Trophoblast cell (in vitro differentiated cells and primary cell): Measurements from ENCODE around the gene ATXN1.

Experiments
- DNase-seq, 2 donors: peaks; one replicate each; pipeline ENCODE4 v3.0.0-alpha.2; 2016
- H2AFZ ChIP-seq: 2 replicates; pipeline ENCODE4 v1.6.1; 2013; ENCODE audit warnings: low read length, moderate library complexity, mild to moderate bottlenecking; ENCODE audit not compliant: insufficient read depth, poor library complexity
- H2AK5ac ChIP-seq: 2 replicates; pipeline ENCODE4 v1.6.1; 2013; ENCODE audit warnings: mild to moderate bottlenecking, low read length
- H2BK120ac ChIP-seq: 2 replicates; pipeline ENCODE4 v1.6.1; 2013; ENCODE audit warnings: low read length, mild to moderate bottlenecking, moderate library complexity; ENCODE audit not compliant: insufficient read depth, poor library complexity
- H2BK12ac ChIP-seq: 2 replicates; pipeline ENCODE4 v1.6.1; 2013; ENCODE audit warnings: mild to moderate bottlenecking, low read length, moderate library complexity
- H2BK5ac ChIP-seq: 2 replicates; pipeline ENCODE4 v1.6.1; 2013; ENCODE audit warnings: low read length, low read depth, moderate library complexity, mild to moderate bottlenecking; ENCODE audit not compliant: poor library complexity
- H3K14ac ChIP-seq: 2 replicates; pipeline ENCODE4 v1.6.1; 2013; ENCODE audit warnings: mild to moderate bottlenecking, low read length
- H3K18ac ChIP-seq: 2 replicates; pipeline ENCODE4 v1.6.1; 2013; ENCODE audit warnings: mild to moderate bottlenecking, low read length
- H3K23ac ChIP-seq: 2 replicates; pipeline ENCODE4 v1.6.1; 2013; ENCODE audit warnings: low read length
- H3K27ac ChIP-seq: 2 replicates; pipeline ENCODE4 v1.5.1; 2013; ENCODE audit warnings: low read depth, mild to moderate bottlenecking, inconsistent platforms, low read length, moderate library complexity
- H3K27me3 ChIP-seq: 2 replicates; pipeline ENCODE4 v1.6.1; 2013; ENCODE audit warnings: inconsistent platforms, mild to moderate bottlenecking, low read length, moderate library complexity; ENCODE audit not compliant: insufficient read depth
- H3K36me3 ChIP-seq, 2 experiments: 1 replicate in 1 of 2; 2 replicates in 1 of 2; pipeline ENCODE4 v1.6.1; 2013; ENCODE audit warnings: low read length in 2 of 2, mild to moderate bottlenecking in 2 of 2, moderate library complexity in 1 of 2; ENCODE audit not compliant: insufficient read depth in 2 of 2, control insufficient read depth in 1 of 2
- H3K4ac ChIP-seq: 2 replicates; pipeline ENCODE4 v1.6.1; 2013; ENCODE audit warnings: low read depth, mild to moderate bottlenecking, low read length, moderate library complexity
- H3K4me1 ChIP-seq, 2 experiments: 1 replicate in 1 of 2; 2 replicates in 1 of 2; pipeline ENCODE4 v1.6.1; 2013; ENCODE audit warnings: low read length in 2 of 2, mild to moderate bottlenecking in 2 of 2, moderate library complexity in 1 of 2; ENCODE audit not compliant: insufficient read depth in 2 of 2, control insufficient read depth in 1 of 2
- H3K4me2 ChIP-seq: 2 replicates; pipeline ENCODE4 v1.6.1; 2013; ENCODE audit warnings: inconsistent platforms, mild to moderate bottlenecking, low read length, moderate library complexity
- H3K4me3 ChIP-seq: 2 replicates; pipeline ENCODE4 v1.5.1; 2013; ENCODE audit warnings: mild to moderate bottlenecking, low read depth, low read length, inconsistent platforms
- H3K79me1 ChIP-seq: one replicate; pipeline ENCODE4 v1.6.1; 2013; ENCODE audit warnings: low read length
- H3K79me2 ChIP-seq: 2 replicates; pipeline ENCODE4 v1.6.1; 2013; ENCODE audit warnings: low read length, mild to moderate bottlenecking; ENCODE audit not compliant: control insufficient read depth, insufficient read depth, poor library complexity
- H3K9ac ChIP-seq: 2 replicates; pipeline ENCODE4 v1.6.1; 2013; ENCODE audit warnings: mild to moderate bottlenecking, low read length
- H3K9me3 ChIP-seq: 2 replicates; pipeline ENCODE4 v1.6.1; 2013; ENCODE audit warnings: low read depth, mild to moderate bottlenecking, control low read depth, inconsistent platforms, low read length; ENCODE audit not compliant: insufficient read depth
- H4K12ac ChIP-seq: 2 replicates; pipeline ENCODE4 v1.6.1; 2013; ENCODE audit warnings: low read depth, mild to moderate bottlenecking, low read length, moderate library complexity
- H4K8ac ChIP-seq: 2 replicates; pipeline ENCODE4 v1.6.1; 2013; ENCODE audit warnings: low read depth, mild to moderate bottlenecking, low read length, moderate library complexity
- H4K91ac ChIP-seq: one replicate; pipeline ENCODE4 v1.6.1; 2013; ENCODE audit warnings: low read depth, mild to moderate bottlenecking, low read length, moderate library complexity
- WGBS: extraction: QIAGEN DNeasy Blood & Tissue Kit; methylation state at CpG from one replicate; pipeline ENCODE4 v1.1.7; 2013; ENCODE audit warnings: missing lambda C conversion rate; ENCODE audit not compliant: insufficient read length, insufficient coverage; ENCODE audit errors: extremely low coverage; 5-methylcytosine and 5-hydroxymethylcytosine counted together

The ATXN1 gene

DNA sequence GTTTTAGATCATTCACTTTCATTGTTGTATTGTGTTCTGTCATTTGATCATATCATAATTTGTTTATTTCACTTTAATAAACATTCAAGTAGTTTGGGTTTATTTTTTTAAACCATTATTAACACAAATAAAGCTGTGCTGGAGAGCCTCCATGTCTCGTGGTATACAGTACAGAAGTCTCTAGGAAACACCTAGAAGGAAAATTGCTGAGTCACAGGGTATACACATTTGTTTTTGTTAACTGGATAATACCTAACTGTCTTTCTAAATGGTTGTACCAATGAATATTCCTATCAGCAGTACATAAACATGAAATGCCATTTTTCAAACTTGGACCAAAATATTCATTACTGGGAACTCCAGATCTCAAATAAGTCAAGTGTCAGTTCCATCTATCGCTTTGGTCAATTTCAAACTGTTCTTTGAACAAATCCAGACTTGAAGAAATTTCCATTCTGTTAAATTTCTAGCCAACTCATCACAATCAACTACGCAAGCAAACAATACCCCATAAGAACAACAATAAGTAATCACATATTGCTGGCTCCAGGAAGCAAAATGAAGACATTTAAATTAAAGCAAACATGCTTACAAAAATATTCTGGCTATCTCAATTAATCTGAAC, 138.1 kb downstream of the ATXN1 start:
- H3K79me1 ChIP-seq, result no peaks in the 10 kb centered on the region
- H3K4ac ChIP-seq, result no peak overlapping the region
- no peak overlapping the region for H2AFZ ChIP-seq
- H3K36me3 ChIP-seq, result no peaks in the 10 kb centered on the region
- no peak overlapping the region for H2BK120ac ChIP-seq
- H2BK12ac ChIP-seq, result no peak overlapping the region
- no peak overlapping the region for H2BK5ac ChIP-seq
- no peak overlapping the region for H3K4me3 ChIP-seq
- H3K14ac ChIP-seq, result no peak overlapping the region
- H3K4me1 ChIP-seq, result no peaks in the 10 kb centered on the region
- no peaks in the 10 kb centered on the region for H3K9me3 ChIP-seq
- no peak overlapping the region for H2AK5ac ChIP-seq
- H3K23ac ChIP-seq, result no peak overlapping the region
- no peak overlapping the region for H3K4me2 ChIP-seq
- H3K27me3 ChIP-seq, result no peaks in the 10 kb centered on the region
- H4K8ac ChIP-seq, result no peak overlapping the region
- no peak for DNase-seq
- no peaks in the 10 kb centered on the region for H3K79me2 ChIP-seq
- no peak overlapping the region for H3K9ac ChIP-seq
- H3K18ac ChIP-seq, result no peak overlapping the region
- H4K12ac ChIP-seq, result no peak overlapping the region
- H4K91ac ChIP-seq, result no peak overlapping the region
- H3K27ac ChIP-seq, result no peak overlapping the region
- WGBS, result no CpG with 5 or more reads among the region's 3 CpGs

DNA sequence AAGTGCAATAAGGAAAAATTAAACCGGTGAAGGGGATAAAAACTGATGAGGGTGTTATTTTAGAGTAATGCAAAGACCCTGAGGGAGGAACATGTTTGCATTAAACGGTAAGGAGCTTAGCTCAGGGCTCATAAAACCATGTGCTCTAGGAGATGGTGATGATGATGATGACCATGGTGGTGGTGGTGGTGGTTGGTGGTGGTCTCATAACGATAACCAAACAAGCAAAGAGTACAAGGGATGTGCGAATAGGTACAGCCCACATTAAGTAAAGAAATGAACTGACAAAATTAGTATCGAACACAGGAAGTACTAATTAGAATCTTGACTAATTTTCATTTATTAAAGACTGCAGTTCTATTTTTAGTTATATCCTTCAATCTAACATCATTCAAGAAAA, 139.1 kb downstream of the ATXN1 start:
- H3K36me3 ChIP-seq, result no peaks in the 10 kb centered on the region

DNA sequence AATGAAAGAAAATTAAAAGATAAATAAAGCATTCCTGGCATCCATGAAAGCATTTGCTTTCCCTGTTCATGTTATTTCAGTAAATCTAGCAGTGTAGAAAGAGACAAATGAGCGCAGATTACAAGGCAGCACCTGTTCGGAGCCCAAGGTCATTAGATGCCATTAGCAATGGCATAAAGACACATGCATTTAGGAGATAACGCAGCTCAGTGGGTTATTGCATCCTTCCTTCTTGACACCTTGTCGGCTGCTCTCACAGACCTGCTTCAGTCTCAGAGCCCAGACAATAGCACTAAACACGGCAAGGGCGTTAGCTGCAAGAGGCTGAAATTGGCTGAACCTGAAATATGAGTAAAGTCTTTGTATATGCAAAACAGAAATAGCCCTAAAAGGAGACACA, 140.3 kb downstream of the ATXN1 start:
- H3K4me3 ChIP-seq, result no peak overlapping the region
- no peak overlapping the region for H4K91ac ChIP-seq
- H4K8ac ChIP-seq, result no peak overlapping the region
- no peaks in the 10 kb centered on the region for H3K36me3 ChIP-seq
- WGBS, result no CpG with 5 or more reads among the region's 6 CpGs
- H2BK120ac ChIP-seq, result no peak overlapping the region
- H3K4ac ChIP-seq, result no peak overlapping the region
- DNase-seq, result no peak
- no peak overlapping the region for H2BK5ac ChIP-seq
- H3K18ac ChIP-seq, result no peak overlapping the region
- no peak overlapping the region for H2AK5ac ChIP-seq
- H3K9ac ChIP-seq, result no peak overlapping the region
- H3K27me3 ChIP-seq, result no peaks in the 10 kb centered on the region
- no peaks in the 10 kb centered on the region for H3K4me1 ChIP-seq
- no peak overlapping the region for H3K23ac ChIP-seq
- no peak overlapping the region for H3K14ac ChIP-seq
- H3K9me3 ChIP-seq, result no peaks in the 10 kb centered on the region
- no peaks in the 10 kb centered on the region for H3K79me2 ChIP-seq
- no peak overlapping the region for H2AFZ ChIP-seq
- H4K12ac ChIP-seq, result no peak overlapping the region
- no peaks in the 10 kb centered on the region for H3K79me1 ChIP-seq
- H2BK12ac ChIP-seq, result no peak overlapping the region
- H3K27ac ChIP-seq, result no peak overlapping the region
- H3K4me2 ChIP-seq, result no peak overlapping the region

More for the DNA sequence above, 139.1 kb downstream of the ATXN1 start:
- Histone ChIP-seq H3K4me1 (no peaks in the 10 kb centered on the region), H3K4ac (no peak overlapping the region), H4K91ac (no peak overlapping the region), H4K8ac (no peak overlapping the region), H2BK12ac (no peak overlapping the region), H2BK5ac (no peak overlapping the region), H3K9ac (no peak overlapping the region), H3K27me3 (no peaks in the 10 kb centered on the region), H2AK5ac (no peak overlapping the region), H4K12ac (no peak overlapping the region), H3K4me2 (no peak overlapping the region), H3K79me2 (no peaks in the 10 kb centered on the region), H2AFZ (no peak overlapping the region), H3K23ac (no peak overlapping the region), H3K14ac (no peak overlapping the region), H3K27ac (no peak overlapping the region), H3K79me1 (no peaks in the 10 kb centered on the region), H3K18ac (no peak overlapping the region), H2BK120ac (no peak overlapping the region), H3K9me3 (no peaks in the 10 kb centered on the region), H3K4me3 (no peak overlapping the region)
- no peak for DNase-seq
- WGBS, result no CpG with 5 or more reads among the region's 5 CpGs

DNA sequence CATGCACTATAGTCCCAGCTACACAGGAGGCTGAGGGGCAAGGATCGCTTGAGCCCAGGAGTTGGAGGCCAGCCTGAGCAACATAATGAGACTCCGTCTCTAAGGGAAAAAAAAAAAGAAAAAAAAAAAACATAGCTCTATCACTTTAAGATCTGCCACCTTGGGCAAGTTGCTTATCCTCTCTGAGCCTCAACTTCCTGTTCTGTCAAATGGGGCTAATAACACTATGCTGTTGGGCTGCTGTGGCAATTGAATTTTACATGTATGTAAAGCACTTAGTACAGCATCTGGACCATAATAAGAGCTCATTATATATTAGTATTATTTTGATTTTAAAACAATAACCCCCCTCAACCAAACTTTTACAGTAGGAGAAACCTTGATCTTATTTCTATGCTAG, 141.5 kb downstream of the ATXN1 start:
- WGBS, result no CpG with 5 or more reads among the region's 2 CpGs
- Histone ChIP-seq H3K4me3 (no peak overlapping the region), H3K9me3 (no peaks in the 10 kb centered on the region), H3K79me1 (no peaks in the 10 kb centered on the region), H3K27ac (no peak overlapping the region), H3K4ac (no peak overlapping the region), H3K18ac (no peak overlapping the region), H4K8ac (no peak overlapping the region), H4K91ac (no peak overlapping the region), H3K79me2 (no peaks in the 10 kb centered on the region), H3K14ac (no peak overlapping the region), H4K12ac (no peak overlapping the region), H2BK120ac (no peak overlapping the region), H2AK5ac (no peak overlapping the region), H3K27me3 (no peaks in the 10 kb centered on the region), H3K4me1 (no peaks in the 10 kb centered on the region), H2BK5ac (no peak overlapping the region), H3K36me3 (no peaks in the 10 kb centered on the region), H3K23ac (no peak overlapping the region), H2BK12ac (no peak overlapping the region), H3K4me2 (no peak overlapping the region), H3K9ac (no peak overlapping the region), H2AFZ (no peak overlapping the region)
- no peak for DNase-seq
